A549 (cell line): Measurements from ENCODE around the gene EIF3A. TPM values are rescaled to one million over a fixed set of nuclear protein-coding genes. Genes with fewer than 3 reads are reported as not detected.
"Not testable (repeated sequence)": the region's sequence is repeated elsewhere in the genome, so short reads cannot be mapped to it uniquely, and the experiment has no call there.

ENCODE experiments used
- ATAC-seq, 2 experiments: fragments of 200-7000 bp in 1 of 2; fragments of >200 bp in 1 of 2; cut with Nextera tagmentation in 1 of 2; cut with Tn5 transposase in 1 of 2; 3 replicates each; pipeline versions ENCODE4 v1.8.0 to v1.9.1; 2018 to 2020; ENCODE audit warnings: mild to moderate bottlenecking in 1 of 2, moderate library complexity in 1 of 2
- CTCF ChIA-PET: fragments of 300-600 bp; sonication (Branson Sonifier 250); formaldehyde crosslinking; extraction: SDS; loops from one replicate; lab custom pipeline; 2021; ENCODE audit warnings: antibody characterized with exemption, inconsistent platforms; lab: Yijun Ruan, JAX
- POLR2A ChIA-PET: fragments of 350-600 bp; formaldehyde crosslinking; extraction: SDS; loops from one replicate; lab custom pipeline; 2021; ENCODE audit warnings: antibody characterized with exemption, inconsistent platforms; lab: Yijun Ruan, JAX
- DNase-seq, 2 experiments: peaks; one replicate each; pipeline versions ENCODE4 v3.0.0 to v3.0.0-alpha.2; 2011 to 2016; ENCODE audit warnings: low read depth in 1 of 2, low spot score in 1 of 2
- FAIRE-seq: peaks from 2 replicates; lab custom pipeline; 2011; peaks lifted over from hg19 to GRCh38; lab: Jason Lieb, UNC
- H3K27ac ChIP-seq, 2 experiments: fragments of >200 bp; sonication (Bioruptor Twin); formaldehyde crosslinking; 3 replicates each; pipeline ENCODE4 v1.5.1; 2016 to 2017
- H3K4me1 ChIP-seq: fragments of >200 bp; sonication (Bioruptor Twin); formaldehyde crosslinking; 3 replicates; pipeline ENCODE4 v1.6.1; 2016
- H3K4me2 ChIP-seq: fragments of >200 bp; sonication (Bioruptor Twin); formaldehyde crosslinking; 3 replicates; pipeline ENCODE4 v1.6.1; 2016
- H3K4me3 ChIP-seq: fragments of >200 bp; sonication (Bioruptor Twin); formaldehyde crosslinking; 3 replicates; pipeline ENCODE4 v1.5.1; 2016
- H3K9me3 ChIP-seq: fragments of >200 bp; sonication (Bioruptor Twin); formaldehyde crosslinking; 3 replicates; pipeline ENCODE4 v1.6.1; 2016
- BCL3 ChIP-seq: fragments of >200 bp; sonication (Bioruptor Twin); formaldehyde crosslinking; IDR thresholded peaks from 3 replicates; pipeline ENCODE4 v1.6.1; 2016
- CEBPB ChIP-seq, 2 experiments: fragments of >200 bp in 1 of 2; sonication (Bioruptor Twin) in 1 of 2; formaldehyde crosslinking in 1 of 2; IDR thresholded peaks; 2 replicates each; pipeline ENCODE4 v1.6.1; 2012 to 2016
- ESRRA ChIP-seq: fragments of 150-350 bp; IDR thresholded peaks from 2 replicates; pipeline ENCODE4 v1.6.1; 2014; ENCODE audit warnings: mild to moderate bottlenecking, low read length, borderline replicate concordance
- FOSB ChIP-seq: fragments of 250-450 bp; sonication (Bioruptor Pico); IDR thresholded peaks from 2 replicates; pipeline ENCODE4 v1.5.0; 2020; ENCODE audit warnings: mild to moderate bottlenecking, moderate library complexity
- JUN ChIP-seq, 2 experiments: fragments of >200 bp; sonication (Bioruptor Twin); formaldehyde crosslinking; IDR thresholded peaks; 2 replicates in 1 of 2; 3 replicates in 1 of 2; pipeline ENCODE4 v1.6.1; 2016 to 2017
- POLR2A ChIP-seq: IDR thresholded peaks from 2 replicates; pipeline ENCODE4 v1.6.1; 2012; ENCODE audit warnings: mild to moderate bottlenecking, low read length
- RAD21 ChIP-seq, 2 experiments: fragments of >200 bp in 1 of 2; sonication (Bioruptor Twin) in 1 of 2; formaldehyde crosslinking in 1 of 2; IDR thresholded peaks in 1 of 2; conservative IDR thresholded peaks in 1 of 2; 2 replicates in 1 of 2; 3 replicates in 1 of 2; pipeline ENCODE4 v1.6.1; 2012 to 2018; ENCODE audit warnings: inconsistent platforms in 1 of 2
- RCOR1 ChIP-seq: fragments of 150-350 bp; IDR thresholded peaks from 2 replicates; pipeline ENCODE4 v1.6.1; 2014; ENCODE audit warnings: antibody characterized with exemption, low read length, low read depth
- SMC3 ChIP-seq: fragments of >200 bp; sonication (Bioruptor Twin); formaldehyde crosslinking; IDR thresholded peaks from 3 replicates; pipeline ENCODE4 v1.6.1; 2018; ENCODE audit warnings: inconsistent platforms
- ZC3H11A ChIP-seq: fragments of 450-650 bp; IDR thresholded peaks from 2 replicates; pipeline ENCODE4 v1.6.1; 2014; ENCODE audit warnings: antibody characterized with exemption, mild to moderate bottlenecking
- ZFP36 ChIP-seq: fragments of 450-650 bp; IDR thresholded peaks from 2 replicates; pipeline ENCODE4 v1.6.1; 2014; ENCODE audit warnings: borderline replicate concordance; ENCODE audit not compliant: partially characterized antibody
- WGBS: methylation state at CpG from one replicate; pipeline ENCODE4 v1.1.6; 2017; ENCODE audit errors: missing lambda C conversion rate; 5-methylcytosine and 5-hydroxymethylcytosine counted together
- polyA plus RNA-seq, 4 experiments: library from polyadenylated mRNA; depleted of rRNA in 3 of 4; stranded (reverse); fragments of >200 nt; fragmentation: RNase III in 1 of 4; extraction: RNeasy Plus Mini Kit Qiagen cat#74134 plus additional on column Dnase treatment in 1 of 4; gene quantifications; 2 replicates in 3 of 4; 3 replicates in 1 of 4; pipeline ENCODE4 v1.2.3, GENCODE V29; 2011 to 2017
- TF ChIP-seq, protein P1 (sequence below): IDR thresholded peaks from 2 replicates; pipeline ENCODE4 v1.6.1; 2012
- TF ChIP-seq, protein P2 (sequence below): fragments of >200 bp; sonication (Bioruptor Twin); formaldehyde crosslinking; IDR thresholded peaks from 3 replicates; pipeline ENCODE4 v1.5.1; 2016

Gene EIF3A
- polyA plus RNA-seq, 2 of the 4 experiments (the other 2 are of a cell fraction): 71.0 to 154 TPM

GRCh38 chr10:119029613-119030420 is 50.8 kb downstream of the EIF3A start, which contains the start of gene NANOS1:
NANOS1 (plus strand) TSS chr10:119029714; CDS start chr10:119029802, 88 bp downstream.
- peak; percentile 12 to 38; a peak in 1 of 5 replicates for TF ChIP-seq JUN (IDR thresholded peaks at IDR 0.05)
- TF ChIP-seq SMC3: peak; percentile 7; the same call in 1 of the 3 replicates
- TF ChIP-seq POLR2A: peak; percentile 95
- TF ChIP-seq RCOR1: no peak
- peak; percentile 89; the same call in 2 of the 3 replicates for TF ChIP-seq BCL3
- no peak for TF ChIP-seq ZFP36
- peak within 1 kb of the TSS; percentile 95 for H3K4me2 ChIP-seq
- no peaks in the 10 kb centered on the region for H3K9me3 ChIP-seq
- ChIA-PET POLR2A (interaction anchor here (0.8 to 4.0 kb wide), 6 partner anchors 23 to 288 kb away, joined by 3 to 29 read pairs (median 4); partner anchors contain the start of gene CACUL1), CTCF (interaction anchor here (0.6 to 2.7 kb wide), 8 partner anchors 9 to 462 kb away, joined by 3 to 16 read pairs (median 3); no protein-coding TSS in a partner anchor)
- DNase-seq (peak; percentile 37 to 40), ATAC-seq (peak; percentile 14 to 61), FAIRE-seq (no peak)
- peaks cover 29% of the 10 kb centered on the region for H3K4me1 ChIP-seq
- peak within 1 kb of the TSS; percentile 82 to 85 for H3K27ac ChIP-seq
- WGBS: under 1% methylated on average over 23 of the region's 136 CpGs
- peak within 1 kb of the TSS; percentile 83 for H3K4me3 ChIP-seq

DNA sequence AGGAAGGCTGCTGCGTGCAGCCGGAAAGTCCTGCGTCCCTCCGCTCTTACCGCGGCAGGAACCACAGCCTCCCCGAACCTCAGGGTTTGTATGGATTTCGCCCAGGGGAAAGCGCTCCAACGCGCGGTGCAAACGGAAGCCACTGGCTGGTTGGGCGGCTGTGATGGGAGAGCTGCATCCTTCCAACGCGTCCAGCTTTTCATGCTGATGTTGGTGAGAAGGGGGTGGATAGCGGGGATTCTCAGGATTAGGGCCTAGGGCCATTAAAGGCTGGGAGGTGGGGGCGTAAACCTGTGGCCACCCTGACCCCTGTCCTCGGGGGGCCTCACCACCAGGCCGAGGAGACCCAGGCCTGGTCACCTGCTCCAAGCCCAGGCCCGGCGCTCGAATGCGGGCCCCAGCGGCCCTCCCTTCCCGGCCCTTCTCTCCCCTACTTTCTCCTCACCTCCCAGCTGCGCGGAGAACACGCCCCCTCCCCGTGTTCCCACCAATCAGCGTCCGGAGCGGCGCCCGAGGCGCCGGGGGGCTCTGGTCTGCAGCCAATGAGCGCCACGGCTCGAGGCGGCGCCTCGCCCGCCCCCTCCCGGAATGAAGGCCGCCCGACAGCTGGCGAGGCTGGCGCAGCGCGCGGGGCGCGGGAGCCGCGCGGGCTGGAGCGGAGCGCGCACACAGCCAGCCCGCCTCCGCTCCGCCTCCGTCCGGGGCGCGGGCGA is 51.6 kb downstream of the EIF3A start:
- Histone ChIP-seq H3K27ac (peak overlapping the region; percentile 82 to 85), H3K9me3 (no peaks in the 10 kb centered on the region), H3K4me3 (peak overlapping the region; percentile 83), H3K4me1 (peaks cover 31% of the 10 kb centered on the region), H3K4me2 (peak overlapping the region; percentile 95)
- CTCF ChIA-PET: interaction anchor here (1.2 to 2.7 kb wide), 5 partner anchors 8 to 461 kb away, joined by 3 to 16 read pairs (median 3); no protein-coding TSS in a partner anchor
- ATAC-seq (peak; percentile 61 to 84), DNase-seq (peak; percentile 88 to 91), FAIRE-seq (no peak)
- TF ChIP-seq CEBPB (IDR thresholded peaks at IDR 0.05): no peak
- TF ChIP-seq FOSB (CRISPR knock-in tag): no peak
- peak in 1 of 2 experiments; percentile 12; a peak in 1 of 5 replicates for TF ChIP-seq RAD21 (conservative IDR thresholded peaks at IDR 0.05 in 1 of 2, IDR thresholded peaks at IDR 0.05 in 1 of 2)
- TF ChIP-seq, protein P1, sequence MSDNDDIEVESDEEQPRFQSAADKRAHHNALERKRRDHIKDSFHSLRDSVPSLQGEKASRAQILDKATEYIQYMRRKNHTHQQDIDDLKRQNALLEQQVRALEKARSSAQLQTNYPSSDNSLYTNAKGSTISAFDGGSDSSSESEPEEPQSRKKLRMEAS: peak; percentile 23; the same call in 1 of the 2 replicates
- TF ChIP-seq, protein P2, sequence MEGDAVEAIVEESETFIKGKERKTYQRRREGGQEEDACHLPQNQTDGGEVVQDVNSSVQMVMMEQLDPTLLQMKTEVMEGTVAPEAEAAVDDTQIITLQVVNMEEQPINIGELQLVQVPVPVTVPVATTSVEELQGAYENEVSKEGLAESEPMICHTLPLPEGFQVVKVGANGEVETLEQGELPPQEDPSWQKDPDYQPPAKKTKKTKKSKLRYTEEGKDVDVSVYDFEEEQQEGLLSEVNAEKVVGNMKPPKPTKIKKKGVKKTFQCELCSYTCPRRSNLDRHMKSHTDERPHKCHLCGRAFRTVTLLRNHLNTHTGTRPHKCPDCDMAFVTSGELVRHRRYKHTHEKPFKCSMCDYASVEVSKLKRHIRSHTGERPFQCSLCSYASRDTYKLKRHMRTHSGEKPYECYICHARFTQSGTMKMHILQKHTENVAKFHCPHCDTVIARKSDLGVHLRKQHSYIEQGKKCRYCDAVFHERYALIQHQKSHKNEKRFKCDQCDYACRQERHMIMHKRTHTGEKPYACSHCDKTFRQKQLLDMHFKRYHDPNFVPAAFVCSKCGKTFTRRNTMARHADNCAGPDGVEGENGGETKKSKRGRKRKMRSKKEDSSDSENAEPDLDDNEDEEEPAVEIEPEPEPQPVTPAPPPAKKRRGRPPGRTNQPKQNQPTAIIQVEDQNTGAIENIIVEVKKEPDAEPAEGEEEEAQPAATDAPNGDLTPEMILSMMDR: no peak
- no peak for TF ChIP-seq ZC3H11A
- TF ChIP-seq ESRRA: no peak
- POLR2A ChIA-PET: interaction anchor here (1.5 to 4.0 kb wide), 3 partner anchors 22 to 275 kb away, joined by 4 to 29 read pairs (median 12); partner anchors contain the start of gene CACUL1
- 79% methylated on average over 20 of the region's 68 CpGs for WGBS

DNA sequence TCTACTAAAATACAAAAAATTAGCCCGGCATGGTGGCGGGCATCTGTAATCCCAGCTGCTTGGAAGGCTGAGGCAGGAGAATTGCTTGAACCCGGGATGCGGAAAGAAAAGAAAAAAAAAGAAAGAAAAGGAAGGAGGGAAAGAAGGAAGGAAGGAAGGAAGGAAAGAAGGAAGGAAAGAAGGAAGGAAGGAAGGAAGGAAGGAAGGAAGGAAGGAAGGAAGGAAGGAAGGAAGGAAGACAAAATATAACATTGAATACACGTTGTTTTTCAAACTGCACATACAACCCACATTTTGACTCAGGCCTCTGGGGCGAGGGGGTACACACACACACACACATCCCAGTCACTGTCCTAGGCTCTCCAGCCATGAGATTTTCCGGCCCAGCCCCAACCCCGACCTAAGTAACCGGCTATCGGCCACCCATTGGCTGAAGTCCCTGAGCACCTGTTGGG is 52.1 kb downstream of the EIF3A start:
- not testable (repeated sequence) for H3K9me3 ChIP-seq, FAIRE-seq, ATAC-seq, H3K27ac ChIP-seq, DNase-seq, H3K4me3 ChIP-seq, H3K4me2 ChIP-seq
- 86% methylated on average over 10 of the region's 10 CpGs for WGBS
- ChIA-PET CTCF (interaction anchor here (1.2 to 2.7 kb wide), 3 partner anchors 20 to 461 kb away, joined by 3 to 16 read pairs (median 3); no protein-coding TSS in a partner anchor), POLR2A (interaction anchor here (3.5 to 4.0 kb wide), 2 partner anchors 22 to 274 kb away, joined by 12 to 29 read pairs; partner anchors contain the start of gene CACUL1)
- H3K4me1 ChIP-seq: peaks cover 34% of the 10 kb centered on the region
